Stomach smooth muscle (tissue), 2 donors: Measurements from ENCODE around the gene HOXA3.

Source experiments
- H3K27ac ChIP-seq: one replicate; pipeline ENCODE4 v1.7.0; 2013; ENCODE audit warnings: mild to moderate bottlenecking, low read length, inconsistent platforms
- H3K27me3 ChIP-seq, 2 donors: one replicate each; pipeline ENCODE4 v1.7.0; 2013; ENCODE audit warnings: low read length in 2 of 2; ENCODE audit not compliant: insufficient read depth in 2 of 2, control insufficient read depth in 1 of 2
- H3K36me3 ChIP-seq, 2 donors: one replicate each; pipeline ENCODE4 v1.7.0; 2013; ENCODE audit warnings: low read length in 2 of 2; ENCODE audit not compliant: control insufficient read depth in 2 of 2, insufficient read depth in 2 of 2
- H3K4me1 ChIP-seq: one replicate; pipeline ENCODE4 v1.7.0; 2013; ENCODE audit warnings: low read length; ENCODE audit not compliant: control insufficient read depth, insufficient read depth
- H3K4me3 ChIP-seq, 2 donors: one replicate each; pipeline ENCODE4 v1.7.0; 2013; ENCODE audit warnings: low read length in 2 of 2
- H3K9ac ChIP-seq, 2 donors: one replicate each; pipeline ENCODE4 v1.7.0; 2013; ENCODE audit warnings: low read length in 2 of 2, mild to moderate bottlenecking in 1 of 2
- H3K9me3 ChIP-seq, 2 donors: one replicate each; pipeline ENCODE4 v1.7.0; 2013; ENCODE audit warnings: low read length in 2 of 2; ENCODE audit not compliant: control insufficient read depth in 2 of 2
- donor health status: healthy.
- donor health status: Pancreatic carcinoma.

HOXA3 gene

DNA sequence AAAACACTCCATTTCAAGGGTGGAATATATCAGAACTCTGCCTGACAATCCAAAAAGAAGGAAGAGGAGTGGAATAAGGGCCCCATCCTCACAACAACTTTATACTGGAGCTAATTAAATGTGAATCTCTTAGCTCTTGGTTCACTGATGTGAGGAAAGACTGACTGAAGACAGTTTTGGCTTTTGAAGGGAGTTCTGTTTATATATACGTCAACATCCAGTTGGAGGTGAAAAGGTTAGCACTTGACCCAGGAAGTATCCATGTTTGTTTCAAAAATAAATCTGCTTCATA lies 59.6 kb downstream of the HOXA3 start:
- no peaks in the 10 kb centered on the region for H3K36me3 ChIP-seq
- H3K27me3 ChIP-seq, result peaks cover 10 to 15% of the 10 kb centered on the region in 2 donors
- no peak overlapping the region for H3K27ac ChIP-seq
- no peak overlapping the region for H3K9ac ChIP-seq
- H3K9me3 ChIP-seq, result no peaks in the 10 kb centered on the region
- peaks cover 6% of the 10 kb centered on the region for H3K4me1 ChIP-seq
- no peak overlapping the region for H3K4me3 ChIP-seq

DNA sequence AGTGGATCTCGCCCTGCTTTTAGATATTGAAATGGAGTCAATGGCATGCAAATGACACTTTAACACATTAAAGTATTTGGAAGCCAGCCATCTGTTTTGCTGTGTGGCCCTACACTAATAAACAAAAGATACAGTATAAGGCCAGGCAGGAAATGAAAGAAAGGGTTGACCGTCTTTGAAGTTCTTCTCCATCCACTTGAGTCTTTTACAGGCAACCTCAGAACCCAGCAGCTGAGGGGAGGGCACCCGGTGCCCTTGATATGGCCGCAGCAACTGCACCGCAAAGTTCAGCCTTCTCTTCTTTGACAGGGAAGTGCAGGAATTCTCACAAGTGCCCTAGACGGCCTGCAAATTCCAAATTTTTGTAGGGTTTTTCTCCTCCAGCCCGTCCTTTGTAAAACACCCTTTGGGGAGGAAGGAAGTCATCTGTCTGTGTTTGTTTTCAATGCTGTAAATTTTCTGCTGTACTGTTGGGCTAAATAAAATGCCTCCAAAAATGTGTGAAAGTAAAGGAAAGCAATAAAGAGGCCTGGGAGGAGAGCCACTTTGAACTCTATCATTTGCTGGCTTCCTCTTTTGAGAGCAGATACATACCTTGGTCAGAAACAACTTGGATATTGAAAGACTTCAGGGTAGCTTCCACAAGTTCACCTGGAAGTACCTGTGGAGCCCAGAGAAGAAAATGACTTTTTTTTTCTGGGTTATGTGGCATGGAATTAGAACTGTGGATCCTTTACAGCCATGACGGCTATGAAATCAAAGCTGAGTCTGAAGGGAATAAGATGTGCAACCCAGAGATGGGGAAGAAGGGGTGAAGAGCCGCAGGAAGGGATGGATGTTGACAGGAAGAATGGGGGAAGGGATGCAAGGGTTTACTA lies 60.2 kb downstream of the HOXA3 start:
- Histone ChIP-seq H3K4me1 (peaks cover 2% of the 10 kb centered on the region), H3K27me3 (peaks cover 15 to 21% of the 10 kb centered on the region in 2 donors), H3K9me3 (no peaks in the 10 kb centered on the region), H3K27ac (no peak overlapping the region), H3K36me3 (no peaks in the 10 kb centered on the region), H3K9ac (no peak overlapping the region), H3K4me3 (no peak overlapping the region)

DNA sequence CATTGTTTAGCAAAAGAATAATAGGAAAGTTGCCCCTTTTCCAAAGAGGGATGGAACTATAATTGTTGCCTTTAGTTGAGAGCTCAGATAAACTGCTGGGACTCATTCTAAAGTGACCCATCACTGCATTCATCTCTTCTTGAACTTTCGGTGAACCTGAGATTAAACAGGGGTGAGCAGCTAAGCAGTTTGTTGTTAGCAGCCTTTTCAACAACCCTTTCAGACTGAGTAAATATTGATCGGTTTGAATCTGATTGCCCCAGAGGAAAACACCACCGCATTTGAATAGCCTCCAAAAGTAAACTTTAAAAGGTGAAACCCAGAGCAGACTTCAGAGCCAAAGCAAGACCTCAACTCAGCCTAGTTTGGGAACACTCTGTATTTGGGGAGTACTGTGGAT lies 61.3 kb downstream of the HOXA3 start:
- H3K27ac ChIP-seq, result no peak overlapping the region
- H3K27me3 ChIP-seq, result peaks cover 15 to 21% of the 10 kb centered on the region in 2 donors
- no peak overlapping the region for H3K9ac ChIP-seq
- no peaks in the 10 kb centered on the region for H3K36me3 ChIP-seq
- no peak overlapping the region for H3K4me3 ChIP-seq
- no peaks in the 10 kb centered on the region for H3K4me1 ChIP-seq
- H3K9me3 ChIP-seq, result no peaks in the 10 kb centered on the region

DNA sequence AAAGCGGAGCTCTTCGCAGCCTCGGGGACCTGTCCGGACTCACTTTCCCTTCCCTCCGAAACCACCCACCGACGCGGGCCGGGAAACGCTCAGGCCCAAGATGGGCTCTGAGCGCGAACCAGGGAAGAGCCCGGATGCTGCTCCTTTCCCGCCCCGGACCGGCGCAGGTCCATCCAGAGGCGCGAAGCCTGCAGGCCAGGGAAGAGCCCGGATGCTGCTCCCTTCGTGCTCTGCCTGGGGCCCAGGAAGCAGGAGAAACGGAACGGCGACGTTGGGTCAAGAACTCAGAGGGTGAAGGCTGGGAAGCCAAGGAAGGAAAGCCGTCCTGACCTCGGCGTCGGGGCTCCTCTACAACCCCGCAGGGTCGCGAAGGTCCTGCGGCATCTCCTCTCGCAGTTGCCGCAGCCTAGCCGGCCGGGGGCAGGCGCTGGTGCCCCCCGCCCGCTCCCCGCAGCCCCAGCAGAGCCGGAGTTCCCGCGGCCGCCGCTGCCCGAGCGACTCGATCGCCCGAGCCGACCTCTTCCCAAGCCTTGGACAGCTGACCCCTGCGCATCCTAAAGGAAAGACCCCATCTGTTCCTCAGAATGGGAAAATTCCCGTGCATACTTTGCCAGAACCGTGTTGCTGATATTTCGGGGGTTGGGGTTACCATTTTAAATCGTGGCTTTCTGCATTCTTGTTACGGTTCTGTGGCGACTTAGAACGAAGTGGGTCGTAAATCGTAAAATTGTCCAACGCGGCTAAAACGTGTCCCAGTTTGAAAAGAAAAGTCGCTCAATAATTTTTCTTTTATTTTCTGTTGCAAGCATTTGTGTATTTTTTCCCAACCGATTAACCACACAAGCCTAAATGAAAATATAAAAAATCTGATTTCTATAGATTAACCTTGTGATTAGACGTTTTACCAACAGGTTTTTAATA lies 64.1 kb downstream of the HOXA3 start:
- Histone ChIP-seq H3K36me3 (no peaks in the 10 kb centered on the region), H3K27ac (no peak overlapping the region), H3K4me1 (no peaks in the 10 kb centered on the region), H3K27me3 (peaks cover 15 to 21% of the 10 kb centered on the region in 2 donors), H3K9me3 (no peaks in the 10 kb centered on the region), H3K4me3 (no peak overlapping the region), H3K9ac (no peak overlapping the region)

DNA sequence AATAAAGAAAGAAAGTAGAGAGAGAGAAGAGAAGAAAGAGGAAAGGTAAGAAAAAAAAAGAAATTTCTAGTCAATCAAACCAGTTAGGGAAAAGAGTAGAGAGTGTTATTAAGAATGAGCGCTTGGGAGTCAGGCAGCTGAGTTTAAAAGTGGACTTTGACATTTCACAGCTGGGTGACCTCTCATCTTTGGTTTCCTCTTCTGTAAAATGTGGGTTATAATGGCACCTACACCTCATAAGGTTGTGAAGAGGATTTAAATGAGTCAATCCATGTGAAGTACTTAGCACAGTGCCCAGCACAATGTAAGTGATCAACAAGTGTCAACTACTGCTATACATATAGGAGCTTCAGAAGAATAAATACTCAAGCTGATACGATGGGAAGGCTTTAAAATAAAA lies 68.7 kb downstream of the HOXA3 start:
- Histone ChIP-seq H3K9me3 (no peaks in the 10 kb centered on the region), H3K4me1 (no peaks in the 10 kb centered on the region), H3K9ac (no peak overlapping the region), H3K36me3 (no peaks in the 10 kb centered on the region), H3K27me3 (peaks cover 11 to 15% of the 10 kb centered on the region in 2 donors), H3K27ac (no peak overlapping the region), H3K4me3 (no peak overlapping the region)

DNA sequence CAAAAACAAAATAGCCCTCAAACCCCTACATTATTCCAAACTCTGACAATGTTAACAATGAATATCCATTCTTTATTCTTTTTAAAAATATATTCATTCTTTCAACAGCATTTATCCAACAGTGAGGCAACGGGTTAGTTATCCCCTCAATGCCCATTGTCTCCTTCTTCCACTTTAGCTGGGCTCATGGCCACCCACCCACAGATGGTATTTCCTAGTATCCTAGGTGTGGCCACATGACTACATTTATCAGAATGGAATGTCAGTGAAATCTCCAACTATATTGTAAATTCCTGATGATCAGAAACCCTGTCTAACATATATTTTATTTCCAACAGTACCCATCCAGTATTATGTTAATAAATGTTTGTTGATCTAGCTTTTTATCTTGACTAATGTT lies 70.2 kb downstream of the HOXA3 start:
- H3K27me3 ChIP-seq, result no peaks in the 10 kb centered on the region
- H3K9ac ChIP-seq, result no peak overlapping the region
- no peaks in the 10 kb centered on the region for H3K36me3 ChIP-seq
- no peak overlapping the region for H3K27ac ChIP-seq
- H3K4me3 ChIP-seq, result no peak overlapping the region
- H3K9me3 ChIP-seq, result no peaks in the 10 kb centered on the region
- H3K4me1 ChIP-seq, result no peaks in the 10 kb centered on the region

DNA sequence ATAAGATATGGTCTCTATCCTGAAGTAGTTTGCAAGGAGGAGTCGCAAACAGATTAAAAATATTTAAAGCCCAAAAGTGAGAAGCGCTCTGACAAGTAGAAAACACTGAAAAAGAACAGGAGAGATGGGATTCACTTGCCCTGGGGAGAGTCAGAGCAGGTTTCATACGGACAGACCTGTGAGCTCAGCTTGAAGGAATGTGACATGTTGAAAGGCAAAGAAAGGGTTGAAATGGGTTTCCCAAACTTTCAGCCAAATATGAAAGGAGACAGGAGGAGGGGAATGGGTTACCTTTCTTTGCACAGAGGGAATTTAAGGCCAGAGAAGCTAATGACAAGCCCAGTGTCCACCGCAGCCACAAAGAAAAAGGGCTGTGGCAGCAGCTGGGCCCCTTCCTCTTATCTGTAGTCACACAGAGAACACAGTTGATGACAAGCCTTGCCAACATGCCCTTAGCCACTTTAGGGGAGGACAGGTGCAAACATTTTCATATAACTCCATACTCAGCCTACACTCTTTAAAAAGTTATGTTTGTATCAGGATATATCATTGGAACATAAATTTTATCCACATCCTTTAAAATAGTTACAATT lies 71.4 kb downstream of the HOXA3 start:
- Histone ChIP-seq H3K4me1 (no peaks in the 10 kb centered on the region), H3K27me3 (no peaks in the 10 kb centered on the region), H3K9me3 (no peaks in the 10 kb centered on the region), H3K9ac (no peak overlapping the region), H3K36me3 (no peaks in the 10 kb centered on the region), H3K4me3 (no peak overlapping the region), H3K27ac (no peak overlapping the region)

DNA sequence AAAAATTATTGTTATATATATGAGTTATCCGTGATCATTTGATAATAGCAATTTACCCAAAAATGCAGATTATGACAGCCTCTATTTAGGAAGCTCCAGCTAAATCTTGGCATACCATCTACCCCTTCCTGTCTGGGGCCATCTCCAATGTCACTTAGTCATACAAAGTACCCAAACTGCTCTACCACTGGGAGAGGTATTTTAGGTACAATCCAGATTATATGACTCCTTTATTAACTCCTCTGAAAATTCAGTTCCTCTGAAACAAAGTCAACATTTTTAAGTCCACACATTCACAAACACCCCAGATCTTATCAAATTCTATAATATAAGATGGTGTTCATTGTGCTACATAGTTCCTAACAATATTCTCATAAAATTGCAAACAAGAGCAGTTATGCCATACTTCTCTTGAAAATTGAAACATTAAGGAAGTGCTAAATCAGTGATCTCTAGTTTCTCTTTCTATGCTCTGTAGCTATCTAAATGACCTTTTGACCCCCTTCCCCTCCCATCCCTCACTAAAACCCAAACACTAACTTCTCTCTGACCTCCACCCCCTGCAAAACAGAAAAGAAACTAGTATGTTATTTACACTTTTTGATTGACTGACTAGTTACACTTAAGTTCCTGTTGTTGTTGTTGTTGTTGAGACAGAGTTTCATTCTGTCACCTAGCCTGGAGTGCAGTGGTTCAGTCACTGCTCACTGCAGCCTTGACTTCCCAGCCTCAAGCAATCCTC lies 73.0 kb downstream of the HOXA3 start:
- Histone ChIP-seq H3K9me3 (no peaks in the 10 kb centered on the region), H3K27ac (no peak overlapping the region), H3K36me3 (no peaks in the 10 kb centered on the region), H3K4me3 (no peak overlapping the region), H3K9ac (no peak overlapping the region), H3K27me3 (no peaks in the 10 kb centered on the region), H3K4me1 (no peaks in the 10 kb centered on the region)

DNA sequence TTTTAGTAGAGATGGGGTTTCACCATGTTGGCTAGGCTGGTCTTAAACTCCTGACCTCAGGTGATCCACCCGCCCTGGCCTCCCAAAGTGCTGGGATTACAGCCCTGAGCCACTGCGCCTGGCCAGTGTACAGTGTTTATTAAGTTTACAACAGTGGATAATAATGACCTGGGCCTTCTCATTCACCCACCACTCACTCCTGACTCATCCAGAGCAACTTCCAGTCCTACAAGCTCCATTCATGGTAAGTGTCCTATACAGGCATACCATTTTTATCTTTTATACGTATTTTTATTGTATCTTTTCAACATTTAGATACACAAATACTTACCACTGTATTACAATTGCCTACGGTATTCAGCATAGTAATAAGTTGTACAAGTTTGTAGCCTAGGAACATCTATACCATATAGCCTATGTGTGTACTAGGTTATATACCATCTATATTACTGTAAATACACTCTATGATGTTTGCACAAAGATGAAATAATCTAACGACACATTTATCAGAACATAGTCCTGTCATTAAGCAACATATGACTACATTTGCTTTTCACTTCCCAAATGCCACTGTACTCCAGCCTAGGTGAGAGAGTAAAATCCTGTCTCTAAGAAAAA lies 73.7 kb downstream of the HOXA3 start:
- Histone ChIP-seq H3K27ac (no peak overlapping the region), H3K27me3 (no peaks in the 10 kb centered on the region), H3K4me3 (no peak overlapping the region), H3K4me1 (no peaks in the 10 kb centered on the region), H3K9ac (no peak overlapping the region), H3K36me3 (no peaks in the 10 kb centered on the region), H3K9me3 (no peaks in the 10 kb centered on the region)

DNA sequence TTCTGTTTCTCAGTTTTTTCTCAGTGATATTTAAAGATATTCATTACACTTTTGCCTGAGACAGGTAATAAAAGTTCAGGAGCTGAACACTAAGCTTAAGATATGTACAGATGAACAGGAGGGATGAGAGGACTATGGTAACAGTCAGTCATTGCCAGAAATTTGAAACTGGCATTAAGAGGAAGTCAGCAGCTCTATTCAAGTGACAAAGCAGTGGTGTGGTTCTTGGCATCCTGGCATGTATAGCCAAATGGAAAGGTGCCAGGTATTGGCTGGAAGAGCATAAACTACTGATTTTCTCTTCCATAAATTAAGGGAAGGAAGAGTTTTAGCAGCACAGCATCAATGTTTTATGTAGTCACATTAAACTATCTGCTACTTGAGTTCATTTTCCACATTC lies 79.3 kb downstream of the HOXA3 start:
- no peaks in the 10 kb centered on the region for H3K4me1 ChIP-seq
- H3K4me3 ChIP-seq, result no peak overlapping the region
- H3K27me3 ChIP-seq, result no peaks in the 10 kb centered on the region
- H3K27ac ChIP-seq, result no peak overlapping the region
- H3K36me3 ChIP-seq, result no peaks in the 10 kb centered on the region
- H3K9me3 ChIP-seq, result no peaks in the 10 kb centered on the region
- no peak overlapping the region for H3K9ac ChIP-seq
